ENCODE results near the gene CHST11. TPM values are rescaled to one million over a fixed set of nuclear protein-coding genes. Genes with fewer than 3 reads are reported as not detected.

Gene CHST11
- total RNA-seq, 2 donors from 2014 or later: 2.9 to 4.9 TPM

DNA sequence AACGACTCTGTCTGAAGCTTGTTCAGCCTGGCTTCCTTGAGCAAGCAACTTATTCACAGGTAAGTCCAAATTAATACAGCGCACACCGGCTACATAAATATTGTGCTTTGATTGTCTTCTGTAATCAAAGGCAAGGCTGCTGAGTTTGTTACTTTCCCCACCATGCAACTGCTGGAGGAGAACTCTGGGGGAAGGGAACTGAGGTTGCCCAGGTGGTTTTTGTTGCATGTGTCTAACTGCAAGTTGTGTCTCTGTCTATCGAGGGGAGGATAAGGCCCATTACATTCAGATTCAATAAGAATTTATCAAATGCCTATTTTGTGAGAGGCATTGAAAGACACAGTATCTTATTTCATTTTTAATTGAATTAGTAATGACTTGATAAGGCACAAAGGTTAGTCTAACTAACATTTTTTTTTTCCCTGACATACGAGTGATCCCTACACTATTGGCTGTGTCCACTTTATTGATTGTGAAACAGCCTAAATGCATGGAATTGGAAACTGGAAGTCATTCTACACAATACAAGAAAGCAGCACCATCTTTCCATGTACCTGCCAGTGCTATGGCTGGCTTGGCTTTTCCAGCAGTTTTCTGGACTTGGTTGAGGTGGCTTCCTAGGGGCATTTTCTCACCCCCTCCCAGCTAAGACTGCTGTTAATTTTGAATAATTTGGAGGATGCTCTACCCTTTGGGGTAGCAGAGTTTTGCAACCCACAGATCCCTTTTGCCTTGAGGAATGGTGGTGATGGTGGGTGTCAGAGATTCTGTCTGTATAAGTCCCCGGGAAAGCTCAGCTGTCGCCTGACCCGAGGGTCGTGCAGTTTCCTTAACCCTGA lies 951 bp upstream of the CHST11 start:
- Histone ChIP-seq H3K4me3 (peak overlapping the region; percentile 76), H3K4me1 (no peaks in the 10 kb centered on the region)
- intact Hi-C loops (cut with DNase I): no loop called here

DNA sequence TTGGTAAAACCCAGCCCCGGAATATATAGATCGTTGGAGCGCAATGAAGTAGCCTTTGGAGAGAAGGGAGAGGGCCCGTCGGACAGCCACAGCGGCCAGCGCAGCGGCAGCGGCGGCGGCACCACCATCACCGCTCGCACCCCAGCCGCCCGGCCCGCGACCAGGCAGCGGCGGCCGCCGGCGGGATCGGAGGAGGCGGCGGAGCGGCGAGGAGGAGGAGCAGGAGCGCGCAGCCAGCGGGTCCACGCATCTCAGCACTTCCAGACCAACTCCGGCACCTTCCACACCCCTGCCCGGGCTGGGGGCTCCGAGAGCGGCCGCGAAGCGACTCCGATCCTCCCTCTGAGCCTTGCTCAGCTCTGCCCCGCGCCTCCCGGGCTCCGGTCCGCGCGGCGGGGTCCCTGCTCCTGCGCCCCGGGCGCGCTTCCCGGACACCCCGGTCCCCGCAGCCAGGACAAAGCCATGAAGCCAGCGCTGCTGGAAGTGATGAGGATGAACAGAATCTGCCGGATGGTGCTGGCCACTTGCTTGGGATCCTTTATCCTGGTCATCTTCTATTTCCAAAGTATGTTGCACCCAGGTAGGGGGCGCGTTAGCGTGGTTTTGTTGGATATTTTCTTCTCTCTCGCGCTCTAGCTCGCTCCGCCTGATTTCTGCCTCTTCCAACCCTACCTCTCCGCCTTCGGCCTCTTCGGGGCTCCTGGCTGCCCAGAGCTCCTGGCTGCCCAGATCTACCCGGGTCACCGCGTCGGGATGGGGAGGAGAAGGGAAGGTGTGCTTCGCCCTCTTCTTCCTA lies 400 bp downstream of the CHST11 start:
- TF ChIP-seq, protein P1, sequence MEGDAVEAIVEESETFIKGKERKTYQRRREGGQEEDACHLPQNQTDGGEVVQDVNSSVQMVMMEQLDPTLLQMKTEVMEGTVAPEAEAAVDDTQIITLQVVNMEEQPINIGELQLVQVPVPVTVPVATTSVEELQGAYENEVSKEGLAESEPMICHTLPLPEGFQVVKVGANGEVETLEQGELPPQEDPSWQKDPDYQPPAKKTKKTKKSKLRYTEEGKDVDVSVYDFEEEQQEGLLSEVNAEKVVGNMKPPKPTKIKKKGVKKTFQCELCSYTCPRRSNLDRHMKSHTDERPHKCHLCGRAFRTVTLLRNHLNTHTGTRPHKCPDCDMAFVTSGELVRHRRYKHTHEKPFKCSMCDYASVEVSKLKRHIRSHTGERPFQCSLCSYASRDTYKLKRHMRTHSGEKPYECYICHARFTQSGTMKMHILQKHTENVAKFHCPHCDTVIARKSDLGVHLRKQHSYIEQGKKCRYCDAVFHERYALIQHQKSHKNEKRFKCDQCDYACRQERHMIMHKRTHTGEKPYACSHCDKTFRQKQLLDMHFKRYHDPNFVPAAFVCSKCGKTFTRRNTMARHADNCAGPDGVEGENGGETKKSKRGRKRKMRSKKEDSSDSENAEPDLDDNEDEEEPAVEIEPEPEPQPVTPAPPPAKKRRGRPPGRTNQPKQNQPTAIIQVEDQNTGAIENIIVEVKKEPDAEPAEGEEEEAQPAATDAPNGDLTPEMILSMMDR (IDR thresholded peaks at IDR 0.05): no peak
- H3K9ac ChIP-seq (ENCODE audit: low read depth in 2 of 2, low read length in 2 of 2): peak overlapping the region; percentile 79 to 93
- intact Hi-C loops (cut with DNase I): no loop called here
- no peaks in the 10 kb centered on the region for H3K9me3 ChIP-seq
- no peaks in the 10 kb centered on the region for H3K36me3 ChIP-seq
- H3K27ac ChIP-seq: peak overlapping the region; percentile 84
- peaks cover 22% of the 10 kb centered on the region for H3K27me3 ChIP-seq
- peak overlapping the region; percentile 76 for H3K4me3 ChIP-seq
- no peaks in the 10 kb centered on the region for H3K4me1 ChIP-seq
- DNase-seq: peak; percentile 65

More for the DNA sequence above, 951 bp upstream of the CHST11 start:
- TF ChIP-seq, protein P1 (IDR thresholded peaks at IDR 0.05): no peak
- peak overlapping the region; percentile 67 to 93 for H3K9ac ChIP-seq (ENCODE audit: low read depth in 2 of 2, low read length in 2 of 2)
- DNase-seq: no peak
- H3K27me3 ChIP-seq: peaks cover 22% of the 10 kb centered on the region
- no peaks in the 10 kb centered on the region for H3K36me3 ChIP-seq
- H3K9me3 ChIP-seq: no peaks in the 10 kb centered on the region
- H3K27ac ChIP-seq: no peak overlapping the region

DNA sequence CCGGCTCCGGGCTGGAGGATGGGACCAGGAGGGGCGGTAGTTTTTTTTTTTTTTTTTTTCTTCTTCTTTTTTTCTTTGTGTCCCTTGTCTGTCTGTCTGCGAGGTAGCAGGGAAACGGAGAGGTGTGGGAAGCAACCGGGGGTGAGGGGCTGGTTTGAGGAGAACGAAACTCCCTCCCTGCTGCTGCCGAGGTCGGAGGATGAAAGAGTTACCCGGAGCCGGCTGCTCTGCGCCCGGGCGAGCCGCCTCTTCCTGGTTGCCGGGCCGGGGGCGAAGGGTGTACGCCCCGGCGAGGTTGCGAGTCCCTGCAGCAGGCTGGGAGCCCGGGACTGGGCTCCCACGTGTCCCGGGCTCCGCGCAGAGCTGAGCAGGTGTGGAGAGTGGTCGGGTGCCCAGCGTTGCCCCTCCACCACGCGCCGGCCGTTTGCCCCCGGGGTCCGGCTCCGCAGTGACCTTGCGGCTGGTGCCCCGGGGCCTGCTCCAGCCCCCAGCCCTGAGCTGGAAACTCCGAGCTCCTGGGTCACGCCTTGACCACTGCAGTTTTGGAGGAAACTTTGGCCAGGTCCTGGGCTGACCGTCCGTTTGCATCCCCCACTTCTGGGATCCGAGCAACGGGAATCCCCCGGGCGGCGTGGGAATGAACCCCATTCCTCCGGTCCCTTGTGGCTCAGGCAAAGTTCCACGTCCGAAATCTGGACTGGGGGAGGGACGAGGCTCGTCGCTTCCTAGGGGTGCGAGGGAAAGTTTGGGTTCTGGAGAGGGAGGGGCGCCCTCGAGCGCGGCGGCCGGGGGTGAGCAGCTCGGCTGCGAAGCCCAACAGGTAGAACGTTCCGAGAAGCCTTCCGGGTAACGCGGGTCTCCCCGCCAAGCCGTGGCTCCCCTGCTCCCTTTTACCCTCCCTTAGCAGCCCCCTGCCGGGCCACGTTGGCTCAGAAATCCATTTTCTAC lies 1.3 kb downstream of the CHST11 start:
- no peaks in the 10 kb centered on the region for H3K9me3 ChIP-seq
- intact Hi-C loops (cut with DNase I): no loop called here
- peak overlapping the region; percentile 79 to 93 for H3K9ac ChIP-seq (ENCODE audit: low read depth in 2 of 2, low read length in 2 of 2)
- H3K36me3 ChIP-seq: no peaks in the 10 kb centered on the region
- H3K27me3 ChIP-seq: peaks cover 22% of the 10 kb centered on the region
- no peaks in the 10 kb centered on the region for H3K4me1 ChIP-seq
- H3K27ac ChIP-seq: peak overlapping the region; percentile 84
- TF ChIP-seq, protein P1 (IDR thresholded peaks at IDR 0.05): no peak
- peak; percentile 24 for DNase-seq
- H3K4me3 ChIP-seq: peak overlapping the region; percentile 76

DNA sequence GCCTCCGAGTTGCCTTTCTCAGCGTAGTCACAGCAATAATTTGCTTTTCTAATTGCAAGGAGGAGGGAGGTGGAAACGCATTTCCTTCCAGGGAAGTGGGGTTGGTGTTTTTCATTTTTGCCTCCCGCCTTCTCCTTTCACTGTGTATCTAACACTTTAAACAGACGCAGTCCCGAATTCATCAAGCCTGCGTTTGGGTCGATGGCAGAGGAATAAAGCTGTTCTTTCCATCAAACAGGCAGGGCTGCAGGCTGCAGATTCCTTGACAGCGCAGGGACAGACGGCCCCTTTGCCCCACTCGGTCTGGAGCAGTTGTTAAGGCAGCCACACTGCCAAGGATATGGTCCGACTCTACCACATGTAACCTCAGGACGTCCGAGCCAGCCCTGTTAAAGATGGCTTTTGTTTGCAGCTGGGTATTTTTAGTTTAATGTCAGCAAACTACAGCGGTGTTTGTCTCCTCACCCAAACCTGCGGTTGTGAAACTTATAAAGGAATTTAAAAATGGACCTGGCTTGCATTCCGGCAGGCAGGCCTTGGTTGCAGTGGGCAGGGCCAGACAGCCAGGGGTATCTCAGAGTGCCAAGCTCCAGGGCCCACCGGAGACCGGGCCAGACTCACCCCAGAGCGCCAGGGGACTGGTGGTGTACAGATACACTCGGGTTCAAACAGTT lies 2.1 kb downstream of the CHST11 start:
- no peaks in the 10 kb centered on the region for H3K4me1 ChIP-seq
- H3K4me3 ChIP-seq: peak overlapping the region; percentile 76
- H3K27me3 ChIP-seq: peaks cover 22% of the 10 kb centered on the region
- no peaks in the 10 kb centered on the region for H3K9me3 ChIP-seq
- TF ChIP-seq, protein P1 (IDR thresholded peaks at IDR 0.05): no peak
- H3K27ac ChIP-seq: peak overlapping the region; percentile 84
- intact Hi-C loops (cut with DNase I): no loop called here
- no peak for DNase-seq
- peak overlapping the region; percentile 79 to 93 for H3K9ac ChIP-seq (ENCODE audit: low read depth in 2 of 2, low read length in 2 of 2)
- H3K36me3 ChIP-seq: no peaks in the 10 kb centered on the region
